Endothelial cell of umbilical vein (primary cell): ENCODE results near the gene UCN3.

Experiments used
- EZH2 ChIP-seq: IDR thresholded peaks from 2 replicates; pipeline ENCODE4 v1.6.1; 2012; ENCODE audit warnings: borderline replicate concordance, low read depth, mild to moderate bottlenecking, moderate library complexity, low read length, inconsistent platforms; ENCODE audit not compliant: severe bottlenecking
- FOS ChIP-seq: IDR thresholded peaks from 2 replicates; pipeline ENCODE4 v1.6.1; 2011; ENCODE audit warnings: mild to moderate bottlenecking, low read length, moderate library complexity, borderline replicate concordance; ENCODE audit not compliant: insufficient read depth
- GATA2 ChIP-seq: IDR thresholded peaks from 2 replicates; pipeline ENCODE4 v1.7.0; 2011; ENCODE audit warnings: low read depth, mild to moderate bottlenecking, moderate library complexity, mixed read lengths, low read length; ENCODE audit not compliant: insufficient read length, insufficient read depth
- JUN ChIP-seq: IDR thresholded peaks from 2 replicates; pipeline ENCODE4 v1.6.1; 2011; ENCODE audit warnings: borderline replicate concordance, low read depth; ENCODE audit not compliant: insufficient read length, insufficient read depth
- MYC ChIP-seq: IDR thresholded peaks from one replicate; pipeline ENCODE4 v1.6.1; 2011; ENCODE audit warnings: mild to moderate bottlenecking, low read depth, low read length
- POLR2A ChIP-seq: IDR thresholded peaks from 2 replicates; pipeline ENCODE4 v1.6.1; 2012; ENCODE audit warnings: low read depth, mild to moderate bottlenecking, control low read depth, low read length
- POLR2AphosphoS5 ChIP-seq: IDR thresholded peaks from 2 replicates; pipeline ENCODE4 v1.6.1; 2012; ENCODE audit warnings: low read depth, mild to moderate bottlenecking, control low read depth, low read length, moderate library complexity; ENCODE audit not compliant: insufficient read depth
- TF ChIP-seq, protein P1 (sequence below), 2 donors: IDR thresholded peaks; 1 replicate in 1 of 2; 2 replicates in 1 of 2; pipeline ENCODE4 v1.5.1; 2011; ENCODE audit warnings: low read length in 2 of 2, mild to moderate bottlenecking in 2 of 2, moderate library complexity in 2 of 2, control low read depth in 1 of 2, inconsistent platforms in 1 of 2, low read depth in 1 of 2; ENCODE audit not compliant: insufficient read depth in 1 of 2; ENCODE audit errors: extremely low read depth in 1 of 2
- TF ChIP-seq, protein P2 (sequence below): IDR thresholded peaks from 2 replicates; pipeline ENCODE4 v1.6.1; 2011; ENCODE audit not compliant: insufficient read depth, insufficient read length

DNA sequence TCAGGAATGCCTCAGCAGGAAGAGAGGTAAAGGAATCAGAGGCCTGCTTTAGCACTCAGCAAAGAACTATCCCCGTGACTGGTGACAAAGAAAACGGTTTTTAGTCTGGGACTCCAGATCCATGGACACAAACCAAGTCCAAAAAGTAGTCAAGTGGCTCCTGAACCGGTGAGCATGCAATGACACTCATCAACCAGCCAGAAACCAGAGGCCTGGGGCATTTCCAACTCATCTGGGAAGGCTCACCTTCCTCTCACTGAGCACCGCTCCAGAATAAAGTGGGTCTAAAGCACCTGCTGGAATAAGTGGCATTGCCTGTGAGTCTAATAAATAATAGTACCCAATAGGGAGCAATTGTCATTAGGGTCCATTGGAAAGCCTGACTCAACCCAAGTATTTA is 17.9 kb upstream of the UCN3 start:
- TF ChIP-seq, protein P1, sequence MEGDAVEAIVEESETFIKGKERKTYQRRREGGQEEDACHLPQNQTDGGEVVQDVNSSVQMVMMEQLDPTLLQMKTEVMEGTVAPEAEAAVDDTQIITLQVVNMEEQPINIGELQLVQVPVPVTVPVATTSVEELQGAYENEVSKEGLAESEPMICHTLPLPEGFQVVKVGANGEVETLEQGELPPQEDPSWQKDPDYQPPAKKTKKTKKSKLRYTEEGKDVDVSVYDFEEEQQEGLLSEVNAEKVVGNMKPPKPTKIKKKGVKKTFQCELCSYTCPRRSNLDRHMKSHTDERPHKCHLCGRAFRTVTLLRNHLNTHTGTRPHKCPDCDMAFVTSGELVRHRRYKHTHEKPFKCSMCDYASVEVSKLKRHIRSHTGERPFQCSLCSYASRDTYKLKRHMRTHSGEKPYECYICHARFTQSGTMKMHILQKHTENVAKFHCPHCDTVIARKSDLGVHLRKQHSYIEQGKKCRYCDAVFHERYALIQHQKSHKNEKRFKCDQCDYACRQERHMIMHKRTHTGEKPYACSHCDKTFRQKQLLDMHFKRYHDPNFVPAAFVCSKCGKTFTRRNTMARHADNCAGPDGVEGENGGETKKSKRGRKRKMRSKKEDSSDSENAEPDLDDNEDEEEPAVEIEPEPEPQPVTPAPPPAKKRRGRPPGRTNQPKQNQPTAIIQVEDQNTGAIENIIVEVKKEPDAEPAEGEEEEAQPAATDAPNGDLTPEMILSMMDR (IDR thresholded peaks at IDR 0.05; ENCODE audit: extremely low read depth in 1 of 2, insufficient read depth in 1 of 2, low read depth in 1 of 2, low read length in 2 of 2) = no peak
- TF ChIP-seq JUN (no peak), MYC (no peak), FOS (no peak), POLR2A (no peak), EZH2 (no peak), POLR2AphosphoS5 (no peak), GATA2 (no peak)
- TF ChIP-seq, protein P2, sequence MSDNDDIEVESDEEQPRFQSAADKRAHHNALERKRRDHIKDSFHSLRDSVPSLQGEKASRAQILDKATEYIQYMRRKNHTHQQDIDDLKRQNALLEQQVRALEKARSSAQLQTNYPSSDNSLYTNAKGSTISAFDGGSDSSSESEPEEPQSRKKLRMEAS = no peak
